ENCODE measurements around the gene SEC16B. TPM values are rescaled to one million over a fixed set of nuclear protein-coding genes. Genes with fewer than 3 reads are reported as not detected.
A peak's percentile ranks its signal among the peaks of the same experiment; 100 is the strongest.

The SEC16B gene
- total RNA-seq (1 to 10 TPM; 2.8 to 7.2 (median 4.0) TPM), polyA plus RNA-seq (10 to 100 TPM; 14.0 to 16.9 TPM)

DNA sequence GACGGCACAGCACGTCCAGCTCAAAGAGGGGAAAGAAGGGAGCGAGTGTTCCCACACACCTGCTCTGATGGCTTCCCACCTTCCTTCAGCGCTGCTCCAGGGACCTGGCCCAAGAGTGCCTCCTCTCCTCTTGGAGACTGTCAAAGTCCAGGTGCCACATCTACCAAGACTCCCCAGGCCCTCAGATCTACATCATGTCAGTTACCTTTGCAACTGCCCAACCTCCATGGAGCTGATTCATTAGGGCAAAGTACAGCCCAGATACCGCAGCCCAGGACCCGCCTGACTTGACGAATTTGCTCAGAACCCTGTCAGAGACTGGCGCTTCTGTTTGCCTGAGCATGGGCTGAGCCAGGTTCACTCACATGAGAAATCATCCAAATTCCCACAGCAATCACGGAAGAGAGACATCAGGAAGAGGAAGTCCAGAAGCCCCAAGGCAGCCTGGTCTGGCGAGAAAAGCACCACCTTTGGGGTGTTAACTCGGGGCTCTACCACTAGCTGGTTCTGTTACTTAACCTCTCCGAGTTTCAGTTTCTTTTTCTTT is at the start of gene SEC16B:
SEC16B (minus strand) TSS at position 234 of the 547 bp plus-strand sequence. CDS start 2,077 bp downstream, outside the sequence.
- Histone ChIP-seq H3K4me3 (peak within 1 kb of the TSS in 2 of 4 donors; percentile 18 to 26), H3K9me3 (no peaks in the 10 kb centered on the region), H3K4me1 (peaks cover 13 to 15% (median 15%) of the 10 kb centered on the region in 3 donors), H3K27me3 (no peaks in the 10 kb centered on the region), H3K27ac (peak within 1 kb of the TSS; percentile 35 to 81 (median 76)), H3K36me3 (peaks cover 0 to 12% (median 0%) of the 10 kb centered on the region in 3 donors)
- peak; percentile 68 to 87 (median 76) for DNase-seq
- FAIRE-seq: no peak
- ATAC-seq: peak; percentile 90 to 96 (median 91)
- intact Hi-C loops (cut with DNase I): loop anchor here in 1 of 3 donors (5.0 kb wide), 1 partner anchor 577 kb away; no protein-coding TSS in a partner anchor
- TF ChIP-seq, protein P1, sequence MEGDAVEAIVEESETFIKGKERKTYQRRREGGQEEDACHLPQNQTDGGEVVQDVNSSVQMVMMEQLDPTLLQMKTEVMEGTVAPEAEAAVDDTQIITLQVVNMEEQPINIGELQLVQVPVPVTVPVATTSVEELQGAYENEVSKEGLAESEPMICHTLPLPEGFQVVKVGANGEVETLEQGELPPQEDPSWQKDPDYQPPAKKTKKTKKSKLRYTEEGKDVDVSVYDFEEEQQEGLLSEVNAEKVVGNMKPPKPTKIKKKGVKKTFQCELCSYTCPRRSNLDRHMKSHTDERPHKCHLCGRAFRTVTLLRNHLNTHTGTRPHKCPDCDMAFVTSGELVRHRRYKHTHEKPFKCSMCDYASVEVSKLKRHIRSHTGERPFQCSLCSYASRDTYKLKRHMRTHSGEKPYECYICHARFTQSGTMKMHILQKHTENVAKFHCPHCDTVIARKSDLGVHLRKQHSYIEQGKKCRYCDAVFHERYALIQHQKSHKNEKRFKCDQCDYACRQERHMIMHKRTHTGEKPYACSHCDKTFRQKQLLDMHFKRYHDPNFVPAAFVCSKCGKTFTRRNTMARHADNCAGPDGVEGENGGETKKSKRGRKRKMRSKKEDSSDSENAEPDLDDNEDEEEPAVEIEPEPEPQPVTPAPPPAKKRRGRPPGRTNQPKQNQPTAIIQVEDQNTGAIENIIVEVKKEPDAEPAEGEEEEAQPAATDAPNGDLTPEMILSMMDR (IDR thresholded peaks at IDR 0.05): no peak
- 27 to 37% methylated on average over 12 of the region's 12 CpGs for WGBS, 2 donors

- no peaks in the 10 kb centered on the region for H3K9me3 ChIP-seq
- TF ChIP-seq, protein P1 (IDR thresholded peaks at IDR 0.05): no peak
- intact Hi-C loops (cut with DNase I): no loop called here
- H3K27ac ChIP-seq: no peak overlapping the region
- H3K4me1 ChIP-seq: peaks cover 4 to 7% (median 7%) of the 10 kb centered on the region in 3 donors
- ATAC-seq (no peak), FAIRE-seq (no peak), DNase-seq (no peak)
- H3K36me3 ChIP-seq: no peaks in the 10 kb centered on the region
- 92 to 100% methylated on average over 2 of the region's 2 CpGs for WGBS, 2 donors
- H3K4me3 ChIP-seq: no peak overlapping the region
- H3K27me3 ChIP-seq: no peaks in the 10 kb centered on the region
Measured at GRCh38 chr1:178019622-178020021, 49.8 kb upstream of the SEC16B start.

- Histone ChIP-seq H3K4me3 (no peak overlapping the region), H3K9me3 (no peaks in the 10 kb centered on the region), H3K36me3 (no peaks in the 10 kb centered on the region), H3K27ac (no peak overlapping the region), H3K27me3 (no peaks in the 10 kb centered on the region), H3K4me1 (peaks cover 4 to 7% (median 7%) of the 10 kb centered on the region in 3 donors)
- ATAC-seq (no peak), FAIRE-seq (no peak), DNase-seq (no peak)
- TF ChIP-seq, protein P1 (IDR thresholded peaks at IDR 0.05): no peak
- 84 to 88% methylated on average over 1 of the region's 1 CpG for WGBS, 2 donors
- intact Hi-C loops (cut with DNase I): no loop called here
Measured at GRCh38 chr1:178019208-178019607, 49.4 kb upstream of the SEC16B start.

- Histone ChIP-seq H3K9me3 (no peaks in the 10 kb centered on the region), H3K4me3 (no peak overlapping the region), H3K36me3 (no peaks in the 10 kb centered on the region), H3K27me3 (no peaks in the 10 kb centered on the region), H3K4me1 (peaks cover 0 to under 1% (median under 1%) of the 10 kb centered on the region in 3 donors), H3K27ac (no peak overlapping the region)
- FAIRE-seq: no peak
- WGBS, 2 donors: 94 to 99% methylated on average over 2 of the region's 2 CpGs
- intact Hi-C loops (cut with DNase I): no loop called here
- no peak for ATAC-seq
- TF ChIP-seq, protein P1 (IDR thresholded peaks at IDR 0.05): no peak
- no peak for DNase-seq
Measured at GRCh38 chr1:178017517-178017916, 47.7 kb upstream of the SEC16B start.

DNA sequence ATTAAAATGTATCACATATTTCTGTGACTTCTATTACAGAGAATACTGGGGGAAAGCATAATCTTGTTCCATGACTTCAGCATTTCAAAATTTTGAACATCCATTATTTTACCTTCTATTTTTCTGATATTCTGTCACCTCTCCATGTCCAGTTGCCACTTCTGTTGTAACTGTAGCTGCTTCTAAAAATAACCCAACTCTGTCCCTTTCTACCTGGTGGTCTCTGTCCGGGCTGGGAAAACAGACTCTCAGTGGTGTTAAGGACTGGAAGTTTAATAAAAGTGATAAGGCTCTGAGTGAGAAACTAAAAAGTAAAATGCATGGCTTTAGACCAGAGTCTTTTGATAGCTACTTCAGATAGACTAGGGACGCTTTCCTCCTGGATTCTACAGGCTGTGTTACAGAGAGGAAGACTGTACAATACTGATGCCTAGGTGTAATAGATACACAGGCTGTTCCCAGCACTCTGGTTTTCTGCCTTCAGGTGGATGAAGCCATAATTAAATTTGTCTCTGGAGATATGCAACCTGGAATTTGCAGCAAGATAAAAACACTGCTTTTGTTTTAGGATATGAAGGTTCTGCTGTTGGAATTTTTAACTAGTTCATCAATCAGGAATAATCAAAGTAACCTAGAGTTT is 42.1 kb upstream of the SEC16B start:
- Histone ChIP-seq H3K4me3 (no peak overlapping the region), H3K4me1 (no peaks in the 10 kb centered on the region), H3K36me3 (no peaks in the 10 kb centered on the region), H3K27me3 (no peaks in the 10 kb centered on the region), H3K27ac (no peak overlapping the region), H3K9me3 (no peaks in the 10 kb centered on the region)
- DNase-seq: no peak
- intact Hi-C loops (cut with DNase I): no loop called here
- no peak for ATAC-seq
- FAIRE-seq: no peak
- 79 to 80% methylated on average over 2 of the region's 2 CpGs for WGBS, 2 donors
- TF ChIP-seq, protein P1 (IDR thresholded peaks at IDR 0.05): no peak
